Measurements from ENCODE around the gene HSPA9. TPM values are rescaled to one million over a fixed set of nuclear protein-coding genes. Genes with fewer than 3 reads are reported as not detected.
A peak's percentile ranks its signal among the peaks of the same experiment; 100 is the strongest.

Gene HSPA9
- total RNA-seq, 1 donor = 394 TPM

DNA sequence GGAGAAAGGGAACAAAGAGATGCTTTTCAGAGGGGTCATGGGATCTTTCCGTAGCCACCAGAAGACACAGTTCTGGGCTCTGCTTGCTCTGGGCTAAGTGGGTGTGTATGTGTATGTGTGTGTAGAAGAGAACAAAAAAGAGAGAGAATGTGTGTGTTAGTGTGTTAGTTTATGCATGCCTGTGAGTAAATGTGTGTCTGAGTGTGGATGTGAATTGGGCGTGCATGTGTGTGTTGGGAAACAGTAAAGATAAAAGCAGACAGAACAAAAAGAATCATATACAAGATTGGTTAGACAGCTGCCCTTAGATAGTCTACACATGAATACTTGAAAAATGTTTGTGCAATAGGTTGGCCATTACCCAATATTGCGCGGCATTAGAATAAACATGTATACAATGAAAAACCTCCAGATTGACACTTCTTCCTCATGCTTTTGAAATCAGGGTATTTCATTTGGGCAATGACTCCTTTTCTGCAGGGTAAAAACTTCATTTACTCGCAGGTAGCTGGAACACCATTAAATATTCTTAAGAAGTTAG is 36.5 kb upstream of the HSPA9 start:
- no peak for DNase-seq (ENCODE audit: low read depth)

GRCh38 chr5:138610918-138611677 is 35.9 kb upstream of the HSPA9 start:
- TF ChIP-seq, protein P1, sequence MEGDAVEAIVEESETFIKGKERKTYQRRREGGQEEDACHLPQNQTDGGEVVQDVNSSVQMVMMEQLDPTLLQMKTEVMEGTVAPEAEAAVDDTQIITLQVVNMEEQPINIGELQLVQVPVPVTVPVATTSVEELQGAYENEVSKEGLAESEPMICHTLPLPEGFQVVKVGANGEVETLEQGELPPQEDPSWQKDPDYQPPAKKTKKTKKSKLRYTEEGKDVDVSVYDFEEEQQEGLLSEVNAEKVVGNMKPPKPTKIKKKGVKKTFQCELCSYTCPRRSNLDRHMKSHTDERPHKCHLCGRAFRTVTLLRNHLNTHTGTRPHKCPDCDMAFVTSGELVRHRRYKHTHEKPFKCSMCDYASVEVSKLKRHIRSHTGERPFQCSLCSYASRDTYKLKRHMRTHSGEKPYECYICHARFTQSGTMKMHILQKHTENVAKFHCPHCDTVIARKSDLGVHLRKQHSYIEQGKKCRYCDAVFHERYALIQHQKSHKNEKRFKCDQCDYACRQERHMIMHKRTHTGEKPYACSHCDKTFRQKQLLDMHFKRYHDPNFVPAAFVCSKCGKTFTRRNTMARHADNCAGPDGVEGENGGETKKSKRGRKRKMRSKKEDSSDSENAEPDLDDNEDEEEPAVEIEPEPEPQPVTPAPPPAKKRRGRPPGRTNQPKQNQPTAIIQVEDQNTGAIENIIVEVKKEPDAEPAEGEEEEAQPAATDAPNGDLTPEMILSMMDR (IDR thresholded peaks at IDR 0.05; ENCODE audit: insufficient read depth, low read length) = no peak
- H3K4me3 ChIP-seq (ENCODE audit: low read depth, low read length) = no peak overlapping the region
- DNase-seq (ENCODE audit: low read depth) = no peak

More for the DNA sequence above, 36.5 kb upstream of the HSPA9 start:
- TF ChIP-seq, protein P1 (IDR thresholded peaks at IDR 0.05; ENCODE audit: insufficient read depth, low read length) = no peak
- H3K4me3 ChIP-seq (ENCODE audit: low read depth, low read length) = no peak overlapping the region

DNA sequence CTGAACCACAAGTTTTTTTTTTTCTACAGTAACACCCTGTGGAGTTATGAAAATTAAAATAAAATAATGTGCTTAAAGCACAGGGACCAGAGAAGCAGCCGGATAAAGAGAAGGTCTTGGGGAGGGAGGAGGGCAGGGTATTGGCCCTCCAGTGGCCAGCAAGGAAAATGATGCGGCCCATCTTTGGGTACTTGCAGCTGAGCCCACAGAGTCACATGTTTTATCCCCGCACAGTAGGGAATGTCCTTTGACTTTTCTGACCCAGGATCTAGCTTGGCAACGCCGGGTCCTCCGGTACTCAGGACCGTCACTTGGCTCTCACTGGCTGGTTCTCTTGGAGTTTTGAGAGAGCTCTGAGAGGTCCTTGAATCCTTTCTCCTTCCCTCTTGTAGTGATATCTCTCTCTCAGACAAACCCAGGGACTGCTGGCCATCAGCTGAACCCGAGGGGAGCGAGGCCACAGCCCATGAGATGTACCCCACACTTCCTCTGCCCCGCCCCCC is 35.3 kb upstream of the HSPA9 start:
- TF ChIP-seq, protein P1 (IDR thresholded peaks at IDR 0.05; ENCODE audit: insufficient read depth, low read length) = peak; percentile 40
- no peak overlapping the region for H3K4me3 ChIP-seq (ENCODE audit: low read depth, low read length)
- no peak for DNase-seq (ENCODE audit: low read depth)

- DNase-seq (ENCODE audit: low read depth) = no peak
- TF ChIP-seq, protein P1 (IDR thresholded peaks at IDR 0.05; ENCODE audit: insufficient read depth, low read length) = no peak
- no peak overlapping the region for H3K4me3 ChIP-seq (ENCODE audit: low read depth, low read length)
Measured at GRCh38 chr5:138606378-138607064, 31.3 kb upstream of the HSPA9 start.

DNA sequence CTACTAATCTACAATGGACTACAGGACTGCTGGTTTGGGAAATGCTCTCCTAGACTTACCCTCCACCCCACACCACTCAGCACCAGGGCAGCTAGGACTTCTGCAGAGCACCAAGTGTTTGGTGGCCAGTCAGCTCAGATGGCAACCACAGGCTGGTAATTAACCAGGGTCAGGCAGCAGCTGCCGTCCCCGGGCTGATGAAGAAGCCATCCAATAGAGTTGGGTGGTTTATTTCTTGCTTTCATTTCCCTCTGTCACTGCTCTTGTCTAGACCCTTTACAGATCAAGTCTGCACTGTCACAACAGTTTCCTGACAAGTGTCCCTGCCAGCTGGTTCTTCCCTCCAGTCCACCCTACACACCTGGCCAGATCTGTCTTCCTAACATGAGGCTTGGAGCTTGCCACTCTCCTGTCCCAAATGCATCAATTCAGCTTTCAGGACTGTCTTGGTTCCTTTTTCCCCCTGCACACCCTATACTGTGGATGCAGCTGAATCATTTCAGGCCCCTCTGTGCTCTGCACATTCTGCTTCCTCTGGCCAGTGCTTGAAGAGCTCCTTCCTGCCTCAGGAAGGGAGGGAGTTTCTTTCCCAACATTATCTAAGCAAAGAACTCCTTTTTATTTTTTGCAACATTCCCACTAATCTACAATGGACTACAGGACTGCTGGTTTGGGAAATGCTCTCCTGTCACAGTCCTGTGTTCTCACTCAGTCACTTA is 30.2 kb upstream of the HSPA9 start:
- TF ChIP-seq, protein P1 (IDR thresholded peaks at IDR 0.05; ENCODE audit: insufficient read depth, low read length) = no peak
- DNase-seq (ENCODE audit: low read depth) = no peak
- no peak overlapping the region for H3K4me3 ChIP-seq (ENCODE audit: low read depth, low read length)

GRCh38 chr5:138604176-138604785 is 29.1 kb upstream of the HSPA9 start:
- TF ChIP-seq, protein P1 (IDR thresholded peaks at IDR 0.05; ENCODE audit: insufficient read depth, low read length) = no peak
- no peak overlapping the region for H3K4me3 ChIP-seq (ENCODE audit: low read depth, low read length)
- DNase-seq (ENCODE audit: low read depth) = no peak
